ENCODE measurements around the gene PPP2R2D.
"Not testable (repeated sequence)": the region's sequence is repeated elsewhere in the genome, so short reads cannot be mapped to it uniquely, and the experiment has no call there.

Gene PPP2R2D

DNA sequence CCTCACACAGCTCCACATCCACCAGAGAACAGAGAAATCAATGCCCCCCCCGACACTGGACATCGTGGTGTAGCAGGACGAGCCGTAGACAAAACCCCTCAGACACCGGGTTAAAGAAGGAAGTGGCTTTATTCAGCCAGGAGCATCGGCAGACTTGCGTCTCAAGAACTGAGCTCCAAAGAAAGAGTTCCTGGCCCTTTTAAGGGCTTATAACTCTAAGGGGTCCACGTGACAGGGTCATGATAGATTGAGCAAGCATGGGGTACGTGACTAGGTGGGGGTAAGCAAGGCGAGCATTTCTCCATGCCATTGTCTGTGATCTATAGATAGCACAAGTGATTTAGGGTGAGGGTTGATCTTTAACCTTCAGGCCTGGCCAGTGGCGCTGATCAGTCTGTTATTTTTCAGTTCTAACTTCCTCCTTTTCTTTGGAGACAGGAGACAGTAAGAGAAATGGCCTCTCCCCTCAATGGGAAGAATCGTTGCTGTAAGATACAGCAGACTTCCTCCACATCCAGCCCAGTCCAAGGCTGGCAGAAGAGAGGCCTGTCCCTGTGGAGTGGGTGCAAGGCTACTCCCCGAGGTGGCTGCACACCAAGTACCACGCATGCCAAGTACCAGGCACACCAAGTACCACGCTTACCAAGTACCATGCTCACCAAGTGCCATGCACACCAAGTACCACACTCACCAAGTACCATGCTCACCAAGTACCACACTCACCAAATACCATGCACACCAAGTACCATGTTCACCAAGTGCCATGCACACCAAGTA lies 19.5 kb upstream of the PPP2R2D start:
- DNase-seq (ENCODE audit: low read depth), result no peak
- TF ChIP-seq, protein P1, sequence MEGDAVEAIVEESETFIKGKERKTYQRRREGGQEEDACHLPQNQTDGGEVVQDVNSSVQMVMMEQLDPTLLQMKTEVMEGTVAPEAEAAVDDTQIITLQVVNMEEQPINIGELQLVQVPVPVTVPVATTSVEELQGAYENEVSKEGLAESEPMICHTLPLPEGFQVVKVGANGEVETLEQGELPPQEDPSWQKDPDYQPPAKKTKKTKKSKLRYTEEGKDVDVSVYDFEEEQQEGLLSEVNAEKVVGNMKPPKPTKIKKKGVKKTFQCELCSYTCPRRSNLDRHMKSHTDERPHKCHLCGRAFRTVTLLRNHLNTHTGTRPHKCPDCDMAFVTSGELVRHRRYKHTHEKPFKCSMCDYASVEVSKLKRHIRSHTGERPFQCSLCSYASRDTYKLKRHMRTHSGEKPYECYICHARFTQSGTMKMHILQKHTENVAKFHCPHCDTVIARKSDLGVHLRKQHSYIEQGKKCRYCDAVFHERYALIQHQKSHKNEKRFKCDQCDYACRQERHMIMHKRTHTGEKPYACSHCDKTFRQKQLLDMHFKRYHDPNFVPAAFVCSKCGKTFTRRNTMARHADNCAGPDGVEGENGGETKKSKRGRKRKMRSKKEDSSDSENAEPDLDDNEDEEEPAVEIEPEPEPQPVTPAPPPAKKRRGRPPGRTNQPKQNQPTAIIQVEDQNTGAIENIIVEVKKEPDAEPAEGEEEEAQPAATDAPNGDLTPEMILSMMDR (IDR thresholded peaks at IDR 0.05; ENCODE audit: low read length, missing control alignments), result no peak
- H3K4me3 ChIP-seq (replicated peaks; ENCODE audit: low read depth, low read length), result no peak overlapping the region

DNA sequence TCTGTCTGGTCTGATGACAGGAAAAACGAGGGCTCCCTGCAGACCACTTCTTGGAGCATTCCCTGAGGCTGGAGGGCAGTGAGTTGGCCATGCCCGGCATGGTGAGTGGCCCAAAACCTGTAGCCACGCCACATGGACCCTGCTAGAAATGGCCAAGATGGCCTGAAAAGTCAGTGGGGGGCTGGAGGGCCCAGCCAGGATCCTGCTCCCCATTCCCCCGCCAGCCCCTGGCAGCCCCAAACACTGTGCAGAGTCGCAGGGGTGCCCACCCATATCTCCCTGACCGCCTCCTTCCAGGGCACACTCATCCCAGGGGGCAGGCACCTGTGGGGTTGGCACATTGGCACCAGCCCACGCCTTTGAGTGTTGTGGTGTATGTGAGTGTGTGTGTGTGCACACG lies 18.7 kb upstream of the PPP2R2D start:
- DNase-seq (ENCODE audit: low read depth), result no peak
- TF ChIP-seq, protein P1 (IDR thresholded peaks at IDR 0.05; ENCODE audit: low read length, missing control alignments), result no peak
- no peak overlapping the region for H3K4me3 ChIP-seq (replicated peaks; ENCODE audit: low read depth, low read length)

DNA sequence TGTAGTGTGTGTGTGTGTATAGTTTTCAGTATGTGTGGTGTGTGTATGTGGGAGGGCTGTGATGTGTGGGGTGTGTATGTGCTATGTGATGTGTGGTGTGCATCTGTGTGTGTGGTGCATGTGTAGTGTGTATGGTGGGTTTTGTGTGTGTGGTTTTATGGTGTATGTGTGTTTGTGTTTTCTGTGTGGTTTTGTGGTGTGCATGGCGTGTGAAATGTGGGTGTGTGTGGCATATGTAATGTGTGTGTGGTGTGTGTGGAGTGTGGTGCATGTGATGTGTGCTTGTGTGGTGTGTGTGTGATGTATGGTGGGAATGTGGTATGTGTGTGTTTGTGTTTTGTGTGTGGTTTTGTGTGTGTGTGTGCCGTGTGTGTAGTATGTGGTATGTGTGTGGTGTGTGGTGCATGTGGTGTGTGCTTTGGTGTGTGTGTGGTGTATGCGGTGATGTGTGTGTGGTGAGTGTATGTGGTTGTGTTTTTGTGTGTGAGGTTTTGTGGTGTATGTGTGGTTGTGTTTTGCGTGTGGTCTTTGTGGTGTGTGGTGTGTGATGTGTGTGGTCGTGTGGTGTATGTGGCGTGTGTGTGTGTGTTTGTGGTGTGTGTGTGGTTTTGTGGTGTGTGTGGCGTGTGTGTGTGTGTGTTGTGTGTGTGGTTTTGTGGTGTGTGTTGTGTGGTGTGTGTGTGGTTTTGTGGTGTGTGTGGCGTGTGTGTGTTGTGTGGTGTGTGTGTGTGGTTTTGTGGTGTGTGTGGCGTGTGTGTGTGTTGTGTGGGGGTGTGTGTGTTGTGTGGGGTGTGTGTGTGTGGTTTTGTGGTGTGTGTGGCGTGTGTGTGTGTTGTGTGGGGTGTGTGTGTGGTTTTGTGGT lies 18.0 kb upstream of the PPP2R2D start:
- DNase-seq (ENCODE audit: low read depth), result no peak
- TF ChIP-seq, protein P1 (IDR thresholded peaks at IDR 0.05; ENCODE audit: low read length, missing control alignments), result no peak
- no peak overlapping the region for H3K4me3 ChIP-seq (replicated peaks; ENCODE audit: low read depth, low read length)

DNA sequence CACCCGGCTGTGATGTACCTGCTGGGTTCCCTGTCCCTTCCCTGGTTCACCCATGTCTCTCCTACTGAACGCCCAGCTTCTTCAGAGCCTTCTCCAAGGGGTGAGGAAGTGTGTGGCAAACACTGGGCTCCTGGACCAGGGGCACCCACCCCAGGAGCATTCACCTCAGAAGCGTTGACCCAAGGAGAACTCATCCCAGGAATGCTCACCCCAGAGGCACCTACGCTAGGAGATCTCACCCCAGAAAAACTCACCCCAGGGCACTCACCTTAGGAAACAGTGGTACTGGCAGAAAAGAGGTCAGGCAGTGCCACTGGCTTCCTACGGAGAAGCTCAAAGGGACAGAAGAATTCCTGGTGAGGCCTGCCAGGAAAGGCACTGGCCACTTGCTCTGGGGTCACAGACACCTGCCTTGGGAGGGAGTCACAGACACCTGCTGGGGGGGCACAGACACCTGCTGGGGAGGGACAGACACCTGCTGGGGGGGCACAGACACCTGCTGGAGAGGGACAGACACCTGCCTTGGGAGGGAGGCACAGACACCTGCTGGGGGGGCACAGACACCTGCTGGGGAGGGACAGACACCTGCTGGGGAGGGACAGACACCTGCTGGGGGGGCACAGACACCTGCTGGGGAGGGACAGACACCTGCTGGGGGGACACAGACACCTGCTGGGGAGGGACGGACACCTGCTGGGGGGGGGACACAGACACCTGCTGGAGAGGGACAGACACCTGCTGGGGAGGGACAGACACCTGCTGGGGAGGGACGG lies 17.0 kb upstream of the PPP2R2D start:
- not testable (repeated sequence) for H3K4me3 ChIP-seq (replicated peaks; ENCODE audit: low read depth, low read length); DNase-seq (ENCODE audit: low read depth)

DNA sequence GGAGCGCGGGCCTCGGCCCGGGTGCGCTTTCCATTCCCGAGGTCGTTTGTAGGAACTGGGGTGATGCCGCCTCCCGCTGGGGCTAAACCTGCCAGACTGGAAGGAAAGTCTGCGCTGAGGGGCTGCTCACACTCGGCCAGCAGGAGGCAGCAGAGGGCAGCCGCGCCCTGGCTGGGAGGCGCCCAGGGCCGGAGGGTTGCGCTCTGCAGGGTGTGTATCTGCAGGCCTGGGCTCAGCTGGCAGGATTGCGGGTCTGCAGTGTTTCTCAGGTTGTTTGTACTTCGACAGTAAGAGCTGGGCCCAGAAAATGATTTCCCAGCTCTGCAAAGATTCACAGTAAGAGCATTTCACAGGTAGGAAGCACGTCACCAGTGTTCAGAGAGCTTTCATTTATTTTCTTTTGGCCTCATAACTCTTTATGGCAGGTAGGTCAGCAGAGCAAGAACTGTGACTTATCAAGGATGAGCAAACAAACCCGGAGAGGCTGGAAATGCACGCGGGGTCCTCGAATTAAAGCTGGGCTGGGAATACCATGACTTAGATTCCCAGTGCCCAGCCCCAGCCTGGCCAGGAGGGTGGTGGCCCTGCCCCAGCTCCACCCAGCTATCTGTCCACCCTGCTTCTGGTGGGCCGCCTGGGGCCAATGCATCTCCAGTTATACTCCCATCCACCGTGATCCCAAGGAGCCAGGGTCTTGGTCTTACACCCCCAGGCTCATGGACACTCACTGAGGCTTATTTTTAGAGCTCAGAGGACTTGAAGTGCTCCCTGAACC lies 15.2 kb upstream of the PPP2R2D start:
- no peak overlapping the region for H3K4me3 ChIP-seq (replicated peaks; ENCODE audit: low read depth, low read length)
- TF ChIP-seq, protein P1 (IDR thresholded peaks at IDR 0.05; ENCODE audit: low read length, missing control alignments), result peak; percentile 92
- DNase-seq (ENCODE audit: low read depth), result peak; percentile 58

DNA sequence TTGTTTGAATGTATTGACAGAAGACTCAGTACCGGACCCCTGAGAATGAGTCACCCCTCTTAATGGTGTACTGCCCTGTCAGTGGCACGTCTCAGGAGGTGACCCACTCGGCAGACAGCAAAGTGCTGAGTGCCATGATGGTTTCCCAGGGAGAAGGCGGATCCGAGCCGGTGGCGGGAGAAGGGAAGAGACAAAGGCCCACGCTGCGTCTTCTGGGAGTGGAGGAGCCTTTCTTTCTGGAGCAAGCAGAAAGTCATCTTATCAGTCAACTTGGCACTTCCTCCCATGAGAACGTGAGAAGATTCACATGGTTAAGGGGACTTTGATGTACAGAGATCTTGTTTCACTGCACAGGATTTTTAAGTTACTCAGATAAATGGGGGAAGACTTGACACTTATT lies 14.6 kb upstream of the PPP2R2D start:
- H3K4me3 ChIP-seq (replicated peaks; ENCODE audit: low read depth, low read length), result no peak overlapping the region
- TF ChIP-seq, protein P1 (IDR thresholded peaks at IDR 0.05; ENCODE audit: low read length, missing control alignments), result no peak
- no peak for DNase-seq (ENCODE audit: low read depth)

Measured in fibroblast of pulmonary artery (primary cell).